Stimulated activated CD4-positive, alpha-beta T cell treated with anti-CD3 and anti-CD28 coated beads, Interleukin-15, amount 100 ng/mL, for 1 hour (primary cell): ENCODE results near the gene NETO1.

Experiments used
- DNase-seq, 2 donors: peaks; one replicate each; pipeline ENCODE4 v3.0.0-alpha.2; 2020; ENCODE audit warnings: low read depth in 1 of 2, low spot score in 1 of 2

NETO1 gene

GRCh38 chr18:72867746-72868584 lies at the start of gene NETO1:
Gene NETO1 (minus strand): TSS chr18:72867987. CDS start chr18:72867291, 696 bp downstream.
- DNase-seq, result no peak

- DNase-seq, result no peak
Observed at GRCh38 chr18:72910045-72910444, 42.3 kb upstream of the NETO1 start.

- no peak for DNase-seq
Observed at GRCh38 chr18:72908181-72908580, 40.4 kb upstream of the NETO1 start.

- no peak for DNase-seq
Observed at GRCh38 chr18:72903033-72903432, 35.2 kb upstream of the NETO1 start.

- no peak for DNase-seq
Observed at GRCh38 chr18:72899338-72899737, 31.6 kb upstream of the NETO1 start.

GRCh38 chr18:72898870-72899269 lies 31.1 kb upstream of the NETO1 start:
- DNase-seq, result no peak

GRCh38 chr18:72895548-72895947 lies 27.8 kb upstream of the NETO1 start:
- DNase-seq, result no peak

- DNase-seq, result no peak
Observed at GRCh38 chr18:72878561-72878960, 10.8 kb upstream of the NETO1 start.

GRCh38 chr18:72878143-72878542 lies 10.4 kb upstream of the NETO1 start:
- DNase-seq, result no peak

- no peak for DNase-seq
Observed at GRCh38 chr18:72871091-72871490, 3.3 kb upstream of the NETO1 start.

- DNase-seq, result no peak
Observed at GRCh38 chr18:72869226-72870185, 1.7 kb upstream of the NETO1 start.

- no peak for DNase-seq
Observed at GRCh38 chr18:72868585-72869225, 918 bp upstream of the NETO1 start.

GRCh38 chr18:72866901-72867745 lies 664 bp downstream of the NETO1 start:
- DNase-seq, result no peak

GRCh38 chr18:72866442-72866900 lies 1.3 kb downstream of the NETO1 start:
- DNase-seq, result no peak

- no peak for DNase-seq
Observed at GRCh38 chr18:72863754-72864153, 4.0 kb downstream of the NETO1 start.

- DNase-seq, result no peak
Observed at GRCh38 chr18:72859088-72859487, 8.7 kb downstream of the NETO1 start.

- DNase-seq, result no peak
Observed at GRCh38 chr18:72849671-72850070, 18.1 kb downstream of the NETO1 start.

- no peak for DNase-seq
Observed at GRCh38 chr18:72848503-72849237, 19.1 kb downstream of the NETO1 start.

GRCh38 chr18:72847771-72848170 lies 20.0 kb downstream of the NETO1 start:
- no peak for DNase-seq
